Ovary (tissue), 3 donors: ENCODE data around the gene SIK2.
"Not testable (repeated sequence)": the region's sequence is repeated elsewhere in the genome, so short reads cannot be mapped to it uniquely, and the experiment has no call there.

ENCODE experiments used
- CTCF ChIP-seq, 3 donors: fragments of 450-650 bp in 2 of 3; fragments of 200-600 bp in 1 of 3; IDR thresholded peaks; one replicate each; pipeline versions ENCODE4 v1.5.1 to v1.8.0; 2016 to 2022; ENCODE audit warnings: antibody characterized with exemption in 3 of 3, mild to moderate bottlenecking in 1 of 3
- POLR2A ChIP-seq: fragments of 450-650 bp; IDR thresholded peaks from one replicate; pipeline ENCODE4 v1.6.1; 2017; ENCODE audit warnings: antibody characterized with exemption, mild to moderate bottlenecking, moderate library complexity
- donor health status: DM: no; HTN: no; CAD: no.

GRCh38 chr11:111651336-111651735 lies 49.1 kb downstream of the SIK2 start:
- TF ChIP-seq POLR2A; CTCF (IDR thresholded peaks at IDR 0.05): not testable (repeated sequence)
